Esophagus squamous epithelium (tissue), 4 donors: Measurements from ENCODE around the gene SPOPL.

Source experiments
- CTCF ChIP-seq, 6 experiments: fragments of 450-650 bp in 4 of 6; fragments of 200-600 bp in 2 of 6; sonication (generic) in 2 of 6; IDR thresholded peaks; one replicate each; pipeline ENCODE4 v1.5.1; 2016 to 2019; ENCODE audit warnings: antibody characterized with exemption in 6 of 6, mild to moderate bottlenecking in 4 of 6, moderate library complexity in 4 of 6
- POLR2A ChIP-seq, 4 donors: fragments of 450-650 bp; IDR thresholded peaks; one replicate each; pipeline ENCODE4 v1.6.1; 2017; ENCODE audit warnings: antibody characterized with exemption in 4 of 4, mild to moderate bottlenecking in 4 of 4, moderate library complexity in 3 of 4

GRCh38 chr2:138615257-138615656 is 113.7 kb downstream of the SPOPL start:
- no peak for TF ChIP-seq CTCF (IDR thresholded peaks at IDR 0.05)
- no peak for TF ChIP-seq POLR2A (IDR thresholded peaks at IDR 0.05)
